Omental fat pad (tissue), 4 donors: Measurements from ENCODE around the gene ELFN2. TPM values are rescaled to one million over a fixed set of nuclear protein-coding genes. Genes with fewer than 3 reads are reported as not detected.

Experiments
- ATAC-seq: fragments of 150-250 bp; one replicate; pipeline ENCODE4 v1.9.1; 2016; ENCODE audit warnings: mild to moderate bottlenecking, moderate library complexity; ENCODE audit not compliant: low FRiP score
- DNase-seq: peaks from one replicate; pipeline ENCODE4 v3.0.0-alpha.2; 2019; ENCODE audit warnings: low spot score
- CTCF ChIP-seq, 3 donors: fragments of 450-650 bp; IDR thresholded peaks; one replicate each; pipeline ENCODE4 v1.5.1; 2016 to 2017; ENCODE audit warnings: antibody characterized with exemption in 3 of 3, mild to moderate bottlenecking in 3 of 3, moderate library complexity in 2 of 3
- total RNA-seq, 4 donors: library from RNA; depleted of rRNA; stranded (reverse); fragments of >200 nt; gene quantifications; one replicate each; pipeline ENCODE4 v1.1.0, GENCODE V29; 2016

The ELFN2 gene
- total RNA-seq, 4 donors from 2014 or later, result 0.32 TPM; not detected in 3

DNA sequence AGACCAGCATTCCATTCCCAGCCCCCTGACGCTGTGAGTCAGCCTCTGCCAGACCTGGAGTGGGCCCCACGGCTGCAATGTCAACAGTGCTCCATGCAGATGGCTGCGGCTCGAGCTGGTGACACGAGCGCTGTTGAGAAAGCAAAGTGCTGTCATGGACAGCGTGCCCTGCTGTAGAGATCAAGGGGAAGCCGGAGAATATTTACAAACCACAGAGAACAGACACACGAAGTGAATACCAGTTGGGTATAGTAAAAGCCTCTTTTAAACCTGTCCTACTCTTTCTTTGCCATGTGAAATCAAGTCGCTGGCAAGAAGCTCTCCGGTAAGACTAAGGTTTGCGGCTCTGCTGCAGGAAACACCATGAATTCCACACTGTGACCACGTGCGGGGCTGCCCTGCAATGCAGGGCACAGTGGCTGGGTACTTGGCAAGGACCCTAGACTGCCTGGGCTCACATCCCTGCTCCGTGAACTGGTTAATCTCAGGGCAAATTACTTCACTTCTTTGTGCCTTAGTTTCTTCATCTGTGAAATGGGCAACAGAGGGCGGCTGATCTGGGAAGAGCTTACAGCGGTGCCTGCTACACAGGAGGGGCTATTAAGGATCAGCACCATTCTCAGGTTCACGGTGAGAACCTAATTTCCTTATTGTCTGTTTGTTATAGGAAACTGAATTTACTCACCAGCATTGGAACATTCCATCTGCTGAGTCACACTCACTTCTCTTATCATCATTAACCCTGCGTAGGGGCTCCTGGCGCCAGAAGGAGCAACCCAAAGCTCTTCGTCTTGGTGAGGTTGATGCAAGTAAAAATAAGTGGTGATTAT is 27.8 kb upstream of the ELFN2 start:
- DNase-seq, result no peak
- no peak for TF ChIP-seq CTCF (IDR thresholded peaks at IDR 0.05)
- peak; percentile 69 for ATAC-seq

DNA sequence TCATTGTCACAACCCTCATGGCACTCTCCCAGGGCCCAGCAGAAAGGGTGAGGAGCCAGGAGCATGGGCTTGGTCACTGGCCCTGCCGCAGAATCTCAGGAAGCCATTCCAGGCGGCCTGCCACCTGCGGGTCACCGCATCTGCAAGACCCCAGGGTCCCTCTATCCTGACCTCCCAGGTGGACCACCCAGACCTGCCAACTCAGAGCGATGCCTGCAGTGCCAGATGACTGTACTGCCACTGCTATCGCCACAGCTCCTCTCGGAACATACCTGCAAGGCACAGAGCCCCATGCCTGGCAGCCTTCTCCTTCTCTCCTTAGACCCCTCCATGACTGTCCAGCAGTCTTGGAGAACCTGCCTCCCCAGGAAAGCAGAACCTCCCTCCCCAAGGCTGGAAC is 26.4 kb upstream of the ELFN2 start:
- ATAC-seq, result no peak
- TF ChIP-seq CTCF (IDR thresholded peaks at IDR 0.05), result no peak
- DNase-seq, result no peak

GRCh38 chr22:37451218-37451617 is 23.9 kb upstream of the ELFN2 start:
- ATAC-seq (no peak), DNase-seq (no peak)
- TF ChIP-seq CTCF (IDR thresholded peaks at IDR 0.05), result no peak

DNA sequence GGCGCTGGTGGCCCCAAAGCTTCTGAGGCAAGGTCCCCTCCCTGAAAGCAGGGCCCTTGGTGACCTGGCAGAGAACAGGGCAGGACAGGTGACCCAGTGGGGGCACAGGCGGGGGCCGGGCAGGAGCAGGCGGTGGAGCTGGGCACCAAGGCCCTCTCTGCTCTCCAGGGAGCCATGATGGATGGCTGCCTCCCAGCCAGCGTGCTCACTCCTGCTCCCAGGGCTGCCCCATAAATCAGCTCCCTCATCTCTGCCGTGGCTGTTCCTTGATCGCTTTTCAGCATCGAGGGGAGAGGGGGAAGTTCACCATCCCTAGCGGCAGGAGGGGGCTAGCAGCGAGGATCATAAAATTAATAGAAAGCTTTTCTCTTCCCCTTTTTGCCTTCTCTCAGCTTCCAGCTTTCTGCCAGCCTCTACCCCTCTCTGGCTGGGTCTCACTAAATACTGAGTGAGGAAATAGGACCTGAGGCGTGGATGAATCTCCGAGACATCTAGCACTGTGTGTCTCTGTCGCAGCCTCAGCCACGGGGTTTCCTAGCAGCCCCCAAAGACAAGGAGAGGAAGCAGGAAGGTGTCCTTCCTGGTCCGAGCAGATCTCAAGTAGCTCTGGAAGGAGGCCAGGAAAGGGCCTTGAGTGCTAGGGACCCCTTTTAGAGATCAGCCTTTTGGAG is 22.2 kb upstream of the ELFN2 start:
- DNase-seq (no peak), ATAC-seq (no peak)
- TF ChIP-seq CTCF (IDR thresholded peaks at IDR 0.05), result no peak

DNA sequence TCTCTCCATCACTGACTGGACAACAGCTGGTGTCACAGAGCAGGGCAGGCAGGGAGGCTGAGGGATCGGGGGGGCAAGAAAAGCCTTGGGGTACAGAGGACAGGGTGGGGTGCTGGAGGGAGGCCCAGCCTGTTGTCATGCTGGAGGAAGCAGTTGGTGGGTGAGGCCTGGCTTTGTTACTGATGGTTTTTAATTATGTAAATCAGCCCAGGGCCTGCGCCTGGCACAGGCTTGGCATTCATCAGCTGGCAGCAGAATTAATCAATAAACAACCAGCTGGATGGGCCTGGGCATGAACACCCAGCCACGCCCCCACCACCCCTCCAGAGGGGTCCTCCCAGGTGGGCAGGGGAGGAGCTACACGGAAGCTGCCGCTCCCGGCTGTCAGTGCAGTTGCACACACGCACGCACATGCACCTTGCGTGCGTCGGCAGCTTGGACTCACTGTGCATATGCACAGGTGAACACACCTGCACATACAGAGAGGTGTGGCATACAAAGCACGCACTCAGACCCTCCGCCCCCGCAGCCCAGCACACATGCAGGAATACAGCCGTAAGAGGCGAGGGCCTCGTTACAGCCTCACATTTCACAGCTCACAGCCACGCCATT is 21.3 kb upstream of the ELFN2 start:
- ATAC-seq, result no peak
- no peak for DNase-seq
- TF ChIP-seq CTCF (IDR thresholded peaks at IDR 0.05), result no peak

DNA sequence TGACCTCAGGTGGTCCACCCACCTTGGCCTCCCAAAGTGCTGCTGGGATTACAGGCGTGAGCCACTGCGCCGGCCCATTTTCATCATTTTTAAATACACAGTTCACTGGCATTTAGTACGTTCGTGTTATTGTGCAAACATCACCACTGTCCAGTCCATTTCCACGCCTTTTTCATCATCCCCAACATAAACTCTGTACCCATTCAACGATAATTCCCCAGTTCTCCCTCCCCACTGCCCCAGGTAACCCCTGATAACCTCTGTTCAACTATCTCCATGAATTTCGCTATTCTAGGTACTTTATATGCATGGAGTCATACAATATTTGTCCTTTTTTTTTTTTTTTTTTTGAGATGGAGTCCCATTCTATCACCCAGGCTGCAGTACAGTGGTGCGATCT is 18.2 kb upstream of the ELFN2 start:
- DNase-seq (no peak), ATAC-seq (no peak)
- no peak for TF ChIP-seq CTCF (IDR thresholded peaks at IDR 0.05)
